Uterus (tissue), 2 donors: ENCODE data around the gene DEFB131B.
"Not testable (repeated sequence)": the region's sequence is repeated elsewhere in the genome, so short reads cannot be mapped to it uniquely, and the experiment has no call there.

Source experiments
- CTCF ChIP-seq, 4 experiments: fragments of 200-600 bp in 2 of 4; fragments of 450-650 bp in 2 of 4; sonication (generic) in 2 of 4; IDR thresholded peaks; one replicate each; pipeline ENCODE4 v1.5.1; 2016 to 2019; ENCODE audit warnings: antibody characterized with exemption in 4 of 4, mild to moderate bottlenecking in 2 of 4, moderate library complexity in 1 of 4
- POLR2A ChIP-seq, 2 donors: fragments of 450-650 bp; IDR thresholded peaks; one replicate each; pipeline ENCODE4 v1.6.1; 2016; ENCODE audit warnings: antibody characterized with exemption in 2 of 2, mild to moderate bottlenecking in 1 of 2, moderate library complexity in 1 of 2

GRCh38 chr11:71885806-71886205, 7.6 kb downstream of the DEFB131B start:
- not testable (repeated sequence) for TF ChIP-seq CTCF, POLR2A (IDR thresholded peaks at IDR 0.05)
